Right lobe of liver (tissue), 6 donors: ENCODE data around the gene DUSP15. TPM values are rescaled to one million over a fixed set of nuclear protein-coding genes. Genes with fewer than 3 reads are reported as not detected.

Source experiments
- ATAC-seq, 4 donors: fragments of 200-7000 bp; cut with Tn5 transposase; one replicate each; pipeline ENCODE4 v1.9.1; 2020; ENCODE audit warnings: mild to moderate bottlenecking in 4 of 4, moderate library complexity in 4 of 4
- DNase-seq, 3 donors: peaks; one replicate each; pipeline ENCODE4 v3.0.0-alpha.2; 2020
- H3K27ac ChIP-seq, 3 donors: fragments of 200-600 bp; one replicate each; pipeline ENCODE4 v1.8.0; 2022
- H3K27me3 ChIP-seq, 2 donors: fragments of 200-600 bp; one replicate each; pipeline ENCODE4 v1.8.0; 2022
- H3K36me3 ChIP-seq, 4 donors: fragments of 200-600 bp; sonication (generic) in 1 of 4; one replicate each; pipeline versions ENCODE4 v1.5.1 to v1.8.0; 2017 to 2022; ENCODE audit warnings: control low read depth in 1 of 4
- H3K4me1 ChIP-seq, 4 donors: fragments of 200-600 bp; sonication (generic) in 1 of 4; one replicate each; pipeline versions ENCODE4 v1.5.1 to v1.8.0; 2017 to 2022; ENCODE audit warnings: control low read depth in 1 of 4
- H3K4me3 ChIP-seq, 3 donors: fragments of 200-600 bp; one replicate each; pipeline ENCODE4 v1.8.0; 2022
- H3K9me3 ChIP-seq, 4 donors: fragments of 200-600 bp; sonication (generic) in 1 of 4; one replicate each; pipeline versions ENCODE4 v1.5.1 to v1.8.0; 2017 to 2022; ENCODE audit warnings: control low read depth in 1 of 4
- POLR2A ChIP-seq: fragments of 450-650 bp; IDR thresholded peaks from one replicate; pipeline ENCODE4 v1.6.1; 2017; ENCODE audit warnings: antibody characterized with exemption, mild to moderate bottlenecking
- WGBS: methylation state at CpG from one replicate; pipeline ENCODE4 v1.1.6; 2018; ENCODE audit warnings: low coverage, low lambda C conversion rate; ENCODE audit not compliant: insufficient coverage; ENCODE audit errors: missing lambda C conversion rate; 5-methylcytosine and 5-hydroxymethylcytosine counted together
- intact Hi-C, 2 donors: fragments of 100-400 bp; cut with DNase I; formaldehyde crosslinking; loops; one replicate each; pipeline versions ENCODE4 v1.11.2 to v1.14.1; 2022
- total RNA-seq, 6 experiments: library from RNA; depleted of rRNA in 2 of 6; stranded (reverse); fragments of >200 nt in 2 of 6; fragmentation: NEBNext Ultra II Directional in 3 of 6; extraction: Animal tissue kit (Norgen Biotek cat#: 25700) in 3 of 6; gene quantifications; one replicate each; pipeline versions ENCODE4 v1.1.0 to v1.2.4, GENCODE V29; 2016 to 2023
- TF ChIP-seq, protein P1 (sequence below), 4 donors: fragments of 200-600 bp in 3 of 4; fragments of 450-650 bp in 1 of 4; IDR thresholded peaks; one replicate each; pipeline versions ENCODE4 v1.5.1 to v1.8.0; 2016 to 2022; ENCODE audit warnings: antibody characterized with exemption in 4 of 4, mild to moderate bottlenecking in 2 of 4
- donor health status: DM: no; HTN: yes; CAD: no.
- donor health status: DM: no; HTN: no; CAD: no.
- donor health status: DM: no; HTN: no; CAD: no.
- donor health status: DM: no; HTN: yes; CAD: no.
- donor health status: DM: no; HTN: yes; CAD: no.

DUSP15 gene
- total RNA-seq, 6 experiments from 2014 or later, result 0.22 to 1.1 (median 0.42) TPM; not detected in 3

DNA sequence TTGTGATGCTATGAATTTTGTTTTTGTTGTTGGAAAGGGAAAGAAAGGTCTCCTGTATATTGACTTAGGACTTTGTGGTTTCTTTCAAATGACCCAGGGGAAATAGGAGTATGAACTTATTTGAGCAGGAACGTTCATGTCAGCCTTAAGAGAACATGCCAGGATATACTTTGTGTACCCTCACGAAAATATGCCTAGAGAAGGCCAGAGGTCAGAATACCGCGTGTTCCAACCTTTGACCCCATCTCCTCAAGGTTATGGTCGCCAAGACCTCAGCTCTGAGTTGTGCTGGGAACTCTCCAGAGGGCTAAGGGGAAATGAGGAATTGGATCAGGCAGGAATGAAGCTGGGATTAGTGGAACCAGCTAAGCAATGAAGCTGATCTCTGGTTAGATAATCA is 11.6 kb upstream of the DUSP15 start:
- no peak for DNase-seq
- Histone ChIP-seq H3K4me1 (no peaks in the 10 kb centered on the region), H3K4me3 (no peak overlapping the region), H3K27ac (no peak overlapping the region), H3K36me3 (no peaks in the 10 kb centered on the region), H3K27me3 (no peaks in the 10 kb centered on the region), H3K9me3 (peaks cover 0 to 4% (median 0%) of the 10 kb centered on the region in 4 donors)
- intact Hi-C loops, result no loop called here
- 29% methylated on average over 5 of the region's 5 CpGs for WGBS
- TF ChIP-seq, protein P1, sequence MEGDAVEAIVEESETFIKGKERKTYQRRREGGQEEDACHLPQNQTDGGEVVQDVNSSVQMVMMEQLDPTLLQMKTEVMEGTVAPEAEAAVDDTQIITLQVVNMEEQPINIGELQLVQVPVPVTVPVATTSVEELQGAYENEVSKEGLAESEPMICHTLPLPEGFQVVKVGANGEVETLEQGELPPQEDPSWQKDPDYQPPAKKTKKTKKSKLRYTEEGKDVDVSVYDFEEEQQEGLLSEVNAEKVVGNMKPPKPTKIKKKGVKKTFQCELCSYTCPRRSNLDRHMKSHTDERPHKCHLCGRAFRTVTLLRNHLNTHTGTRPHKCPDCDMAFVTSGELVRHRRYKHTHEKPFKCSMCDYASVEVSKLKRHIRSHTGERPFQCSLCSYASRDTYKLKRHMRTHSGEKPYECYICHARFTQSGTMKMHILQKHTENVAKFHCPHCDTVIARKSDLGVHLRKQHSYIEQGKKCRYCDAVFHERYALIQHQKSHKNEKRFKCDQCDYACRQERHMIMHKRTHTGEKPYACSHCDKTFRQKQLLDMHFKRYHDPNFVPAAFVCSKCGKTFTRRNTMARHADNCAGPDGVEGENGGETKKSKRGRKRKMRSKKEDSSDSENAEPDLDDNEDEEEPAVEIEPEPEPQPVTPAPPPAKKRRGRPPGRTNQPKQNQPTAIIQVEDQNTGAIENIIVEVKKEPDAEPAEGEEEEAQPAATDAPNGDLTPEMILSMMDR (IDR thresholded peaks at IDR 0.05), result no peak
- no peak for TF ChIP-seq POLR2A
- no peak for ATAC-seq

DNA sequence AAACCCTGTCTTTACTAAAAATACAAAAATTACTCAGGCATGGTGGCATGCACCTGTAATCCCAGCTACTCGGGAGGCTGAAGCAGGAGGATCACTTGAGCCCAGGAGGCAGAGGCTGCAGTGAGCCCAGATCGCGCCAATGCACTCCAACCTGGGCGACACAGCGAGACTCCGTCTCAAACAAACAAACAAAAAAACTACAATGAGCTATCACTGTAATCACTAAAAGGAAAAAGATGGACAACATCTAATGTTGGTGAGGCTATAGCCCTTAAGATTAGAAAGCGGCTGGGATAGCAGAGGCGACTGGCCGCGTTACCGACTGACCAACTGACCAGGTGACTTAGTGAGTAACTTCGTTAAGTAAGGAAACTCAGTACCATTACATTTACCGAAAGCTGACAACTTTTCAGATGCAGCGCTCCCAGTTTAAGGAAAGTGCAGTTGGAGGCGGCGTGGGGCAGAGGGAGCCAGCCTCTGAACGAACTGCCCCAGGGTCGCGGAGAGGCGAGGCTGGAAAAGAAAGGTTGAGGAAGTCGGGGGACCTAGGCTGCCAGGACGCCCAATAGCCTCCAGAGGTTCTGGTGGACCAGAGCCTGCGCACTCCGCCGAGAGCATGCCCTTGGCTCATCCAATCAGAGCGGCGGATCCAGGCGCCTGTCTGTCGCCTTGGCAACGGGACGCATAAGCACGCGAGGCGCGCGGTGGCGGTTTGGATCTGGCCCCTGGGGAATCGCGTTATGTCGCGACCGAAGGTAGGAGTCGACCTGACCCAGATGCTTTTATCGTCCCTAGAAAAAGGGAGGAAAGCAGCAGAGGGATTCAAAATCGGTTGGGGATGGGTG is 9.0 kb upstream of the DUSP15 start:
- Histone ChIP-seq H3K27me3 (no peaks in the 10 kb centered on the region), H3K27ac (peak overlapping the region in 2 of 3 donors; percentile 10 to 12), H3K4me1 (no peaks in the 10 kb centered on the region), H3K9me3 (peaks cover 0 to 4% (median 0%) of the 10 kb centered on the region in 4 donors), H3K4me3 (peak overlapping the region; percentile 20 to 65 (median 56)), H3K36me3 (no peaks in the 10 kb centered on the region)
- peak; percentile 96 to 97 (median 97) for DNase-seq
- WGBS, result 6% methylated on average over 45 of the region's 45 CpGs
- intact Hi-C loops, result no loop called here
- TF ChIP-seq, protein P1 (IDR thresholded peaks at IDR 0.05), result no peak
- TF ChIP-seq POLR2A, result peak; percentile 44
- peak; percentile 97 to 99 (median 98) for ATAC-seq

GRCh38 chr20:31877684-31878083 is 7.4 kb upstream of the DUSP15 start:
- no peaks in the 10 kb centered on the region for H3K9me3 ChIP-seq
- H3K4me1 ChIP-seq, result no peaks in the 10 kb centered on the region
- intact Hi-C loops, result no loop called here
- no peak overlapping the region for H3K4me3 ChIP-seq
- DNase-seq, result no peak
- no peaks in the 10 kb centered on the region for H3K27me3 ChIP-seq
- TF ChIP-seq, protein P1 (IDR thresholded peaks at IDR 0.05), result no peak
- no peak for TF ChIP-seq POLR2A
- H3K36me3 ChIP-seq, result no peaks in the 10 kb centered on the region
- no peak overlapping the region for H3K27ac ChIP-seq
- no peak for ATAC-seq

- no peak for TF ChIP-seq POLR2A
- TF ChIP-seq, protein P1 (IDR thresholded peaks at IDR 0.05), result no peak
- DNase-seq (no peak), ATAC-seq (no peak)
- Histone ChIP-seq H3K27me3 (no peaks in the 10 kb centered on the region), H3K4me3 (no peak overlapping the region), H3K4me1 (no peaks in the 10 kb centered on the region), H3K9me3 (no peaks in the 10 kb centered on the region), H3K27ac (no peak overlapping the region), H3K36me3 (no peaks in the 10 kb centered on the region)
- intact Hi-C loops, result no loop called here
- 45% methylated on average over 2 of the region's 2 CpGs for WGBS
These were observed 5.3 kb upstream of the DUSP15 start for GRCh38 chr20:31875671-31876070.
